RPMI7951 (cell line): ENCODE data around the gene HSD3B7. TPM values are rescaled to one million over a fixed set of nuclear protein-coding genes. Genes with fewer than 3 reads are reported as not detected.

Source experiments
- DNase-seq: peaks from one replicate; pipeline ENCODE4 v3.0.0-alpha.2; 2012; ENCODE audit warnings: low read depth
- total RNA-seq: library from RNA; depleted of rRNA; stranded (reverse); fragments of >200 nt; shearing (Covaris generic); gene quantifications from 2 replicates; pipeline ENCODE4 v1.2.3, GENCODE V29; 2014

The HSD3B7 gene
- total RNA-seq, 1 experiment from 2014 or later = 10.9 TPM

- DNase-seq = peak; percentile 84
Observed at GRCh38 chr16:30956601-30957455, 28.2 kb upstream of the HSD3B7 start.

- DNase-seq = peak; percentile 93
Observed at GRCh38 chr16:30957456-30958174, 27.4 kb upstream of the HSD3B7 start, which contains the start of gene SETD1A. SETD1A (plus strand) TSS chr16:30957754; CDS start chr16:30958732, 978 bp downstream.

- peak; percentile 46 for DNase-seq
Observed at GRCh38 chr16:30958175-30959079, 26.6 kb upstream of the HSD3B7 start.

GRCh38 chr16:30961384-30961783 lies 23.6 kb upstream of the HSD3B7 start:
- DNase-seq = no peak

GRCh38 chr16:30963925-30964511 lies 21.0 kb upstream of the HSD3B7 start:
- no peak for DNase-seq

GRCh38 chr16:30964574-30965226 lies 20.3 kb upstream of the HSD3B7 start:
- DNase-seq = no peak

- no peak for DNase-seq
Observed at GRCh38 chr16:30965436-30965835, 19.6 kb upstream of the HSD3B7 start.

GRCh38 chr16:30966033-30966619 lies 18.9 kb upstream of the HSD3B7 start:
- no peak for DNase-seq

- DNase-seq = no peak
Observed at GRCh38 chr16:30967795-30968194, 17.2 kb upstream of the HSD3B7 start.

GRCh38 chr16:30969246-30969842 lies 15.7 kb upstream of the HSD3B7 start:
- DNase-seq = no peak

- DNase-seq = no peak
Observed at GRCh38 chr16:30971298-30971697, 13.7 kb upstream of the HSD3B7 start.

GRCh38 chr16:30972872-30973271 lies 12.1 kb upstream of the HSD3B7 start:
- DNase-seq = no peak

- no peak for DNase-seq
Observed at GRCh38 chr16:30974348-30974747, 10.7 kb upstream of the HSD3B7 start.

GRCh38 chr16:30976486-30976885 lies 8.5 kb upstream of the HSD3B7 start:
- no peak for DNase-seq

GRCh38 chr16:30977502-30977901 lies 7.5 kb upstream of the HSD3B7 start:
- no peak for DNase-seq

GRCh38 chr16:30979170-30980022 lies 5.6 kb upstream of the HSD3B7 start:
- no peak for DNase-seq

- no peak for DNase-seq
Observed at GRCh38 chr16:30980023-30980371, 5.0 kb upstream of the HSD3B7 start.

GRCh38 chr16:30980434-30980833 lies 4.6 kb upstream of the HSD3B7 start:
- DNase-seq = no peak

GRCh38 chr16:30980959-30981358 lies 4.0 kb upstream of the HSD3B7 start:
- no peak for DNase-seq
